ENCODE data around the gene ERAP2.

Gene ERAP2

DNA sequence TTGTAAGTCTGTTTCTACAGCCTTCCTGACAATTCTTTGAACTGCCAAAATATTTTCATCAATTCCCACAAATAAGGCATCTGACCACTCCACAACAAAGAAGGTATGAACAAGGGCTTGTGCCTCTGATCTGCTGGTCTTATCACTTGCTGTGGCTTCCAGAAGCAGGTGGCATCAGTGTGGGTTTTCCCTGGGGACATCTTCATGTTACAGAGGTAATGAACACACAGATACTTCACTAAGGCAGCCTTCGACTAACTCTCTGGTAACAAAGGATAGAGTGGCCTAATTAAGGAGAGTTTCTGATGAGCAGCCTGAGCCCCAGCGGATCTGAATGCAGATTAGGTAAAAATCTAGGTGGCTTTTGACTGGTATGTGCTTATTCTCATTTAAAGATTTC is 15.2 kb upstream of the ERAP2 start:
- DNase-seq (ENCODE audit: low read depth) = peak; percentile 54
- TF ChIP-seq CTCF (IDR thresholded peaks at IDR 0.05; ENCODE audit: insufficient read depth, low read depth, low read length, missing control alignments) = no peak
- H3K4me3 ChIP-seq (ENCODE audit: low read depth, low read length) = no peak overlapping the region

DNA sequence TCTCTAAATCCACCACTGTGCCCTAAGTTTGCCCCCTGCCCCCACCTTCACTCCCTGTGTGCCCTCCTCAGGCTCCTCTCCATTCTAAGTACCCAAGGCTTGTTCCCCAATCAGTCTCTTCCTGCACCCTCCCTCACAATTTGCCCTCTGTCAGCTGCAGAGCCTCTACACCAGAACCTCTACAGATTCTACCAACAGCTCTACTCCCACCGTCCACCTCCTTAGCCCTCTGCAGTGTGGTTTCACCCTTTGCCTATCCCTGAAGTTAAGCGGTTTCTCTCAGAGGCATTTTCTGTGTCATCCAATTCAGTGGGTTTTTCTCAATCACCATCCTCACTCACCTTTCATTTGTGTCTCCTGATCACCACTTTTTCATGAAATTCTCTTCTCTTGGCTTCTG is 13.2 kb upstream of the ERAP2 start:
- no peak overlapping the region for H3K4me3 ChIP-seq (ENCODE audit: low read depth, low read length)
- TF ChIP-seq CTCF (IDR thresholded peaks at IDR 0.05; ENCODE audit: insufficient read depth, low read depth, low read length, missing control alignments) = no peak
- no peak for DNase-seq (ENCODE audit: low read depth)

DNA sequence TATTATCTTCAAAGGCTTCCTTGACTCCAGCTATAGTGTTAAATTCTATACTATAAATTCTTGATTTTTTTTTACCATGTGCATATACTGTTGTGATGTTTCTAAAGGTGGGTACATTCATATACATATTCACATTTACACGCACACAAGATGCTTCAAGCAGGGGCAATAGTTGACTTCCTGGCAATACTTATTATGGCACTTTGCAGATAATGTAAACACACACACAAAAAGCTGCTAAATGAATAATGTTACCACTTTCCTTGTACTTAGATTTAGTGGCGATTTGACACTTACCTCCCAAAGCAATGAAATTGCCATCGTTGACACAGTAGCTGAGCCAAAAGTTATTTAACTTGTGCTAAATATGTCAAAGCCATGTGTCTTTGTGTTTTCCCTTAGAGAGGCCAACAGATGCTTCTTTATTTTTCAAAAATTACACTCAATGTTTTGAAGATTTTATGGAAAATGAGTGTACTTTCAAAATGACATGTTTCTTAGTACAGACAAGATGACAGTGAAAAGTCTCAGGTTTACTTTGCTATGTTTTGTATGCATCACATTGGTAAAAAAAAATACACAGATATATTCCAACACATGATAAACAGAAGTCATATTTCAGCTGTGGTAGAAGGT is 12.2 kb upstream of the ERAP2 start:
- no peak for TF ChIP-seq CTCF (IDR thresholded peaks at IDR 0.05; ENCODE audit: insufficient read depth, low read depth, low read length, missing control alignments)
- H3K4me3 ChIP-seq (ENCODE audit: low read depth, low read length) = no peak overlapping the region
- DNase-seq (ENCODE audit: low read depth) = no peak

GRCh38 chr5:96864922-96865530 is 11.3 kb upstream of the ERAP2 start:
- no peak for TF ChIP-seq CTCF (IDR thresholded peaks at IDR 0.05; ENCODE audit: insufficient read depth, low read depth, low read length, missing control alignments)
- no peak for DNase-seq (ENCODE audit: low read depth)
- H3K4me3 ChIP-seq (ENCODE audit: low read depth, low read length) = no peak overlapping the region

DNA sequence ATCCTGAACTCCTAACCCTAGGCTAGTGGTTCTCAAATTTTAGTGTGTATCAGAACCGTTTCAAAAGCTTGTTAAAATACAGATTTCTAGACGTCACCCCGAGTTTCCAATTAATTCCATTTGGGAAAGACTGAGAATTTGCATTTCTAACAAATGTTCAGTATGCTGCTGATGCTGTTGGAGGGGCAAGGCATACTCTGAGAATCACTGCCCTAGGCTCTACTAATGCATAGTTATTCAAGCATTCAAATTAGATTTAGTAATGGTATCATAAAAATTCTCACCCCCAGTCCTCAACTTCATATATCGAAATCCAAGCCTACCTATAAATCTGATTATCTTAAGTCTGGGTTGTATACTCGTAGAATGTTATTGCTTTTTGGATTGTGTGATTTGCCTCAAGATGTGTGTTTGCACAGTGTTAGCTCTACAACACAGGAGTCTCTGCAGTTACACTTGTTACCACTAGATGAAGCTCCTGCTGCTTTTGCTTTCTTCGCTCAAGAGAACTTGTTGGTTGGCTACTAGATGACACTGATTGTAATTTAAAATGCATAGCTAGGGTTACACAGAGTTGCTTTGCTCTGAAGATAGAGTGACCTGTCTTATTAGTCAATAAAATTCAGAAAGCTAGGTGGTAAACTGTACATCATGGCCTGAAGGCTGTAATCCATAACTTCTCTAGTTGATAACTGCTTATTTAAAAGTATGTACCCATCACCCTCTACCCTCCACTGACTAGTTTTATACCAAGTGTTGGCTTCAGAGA is 7.5 kb upstream of the ERAP2 start:
- peak; percentile 99 for TF ChIP-seq CTCF (IDR thresholded peaks at IDR 0.05; ENCODE audit: insufficient read depth, low read depth, low read length, missing control alignments)
- no peak overlapping the region for H3K4me3 ChIP-seq (ENCODE audit: low read depth, low read length)
- DNase-seq (ENCODE audit: low read depth) = peak; percentile 86

GRCh38 chr5:96869372-96869641 is 7.0 kb upstream of the ERAP2 start:
- no peak overlapping the region for H3K4me3 ChIP-seq (ENCODE audit: low read depth, low read length)
- no peak for TF ChIP-seq CTCF (IDR thresholded peaks at IDR 0.05; ENCODE audit: insufficient read depth, low read depth, low read length, missing control alignments)
- no peak for DNase-seq (ENCODE audit: low read depth)
